DND-41 (cell line): ENCODE measurements around the gene FARSB.

Experiments
- EZH2 ChIP-seq: IDR thresholded peaks from 3 replicates; pipeline ENCODE4 v1.6.1; 2012; ENCODE audit warnings: borderline replicate concordance, low read depth, mild to moderate bottlenecking, moderate library complexity, low read length, inconsistent platforms; ENCODE audit not compliant: severe bottlenecking
- TF ChIP-seq, protein P1 (sequence below): IDR thresholded peaks from 2 replicates; pipeline ENCODE4 v1.5.1; 2012; ENCODE audit warnings: borderline replicate concordance, low read length, moderate library complexity, mild to moderate bottlenecking; ENCODE audit not compliant: poor library complexity, severe bottlenecking; ENCODE audit errors: extremely low read depth

DNA sequence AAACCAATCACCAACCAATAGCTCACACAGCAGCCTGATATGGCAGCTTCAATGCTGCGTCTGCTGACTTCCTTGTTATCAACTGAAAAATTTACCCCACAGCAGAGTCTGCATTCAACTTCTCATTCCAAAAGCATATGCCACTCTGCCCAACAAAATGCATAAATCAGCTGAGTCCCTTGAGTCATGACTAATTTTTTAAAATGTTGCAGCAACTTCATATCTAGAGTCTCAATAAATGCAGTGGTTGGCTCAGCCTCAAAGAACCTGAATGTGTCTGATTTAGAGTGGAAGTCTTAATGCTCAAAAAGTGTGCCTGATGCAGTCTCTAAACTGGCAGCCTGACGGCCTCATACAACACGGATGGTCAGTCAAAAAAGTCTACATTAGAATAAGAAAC, 46.5 kb downstream of the FARSB start:
- TF ChIP-seq, protein P1, sequence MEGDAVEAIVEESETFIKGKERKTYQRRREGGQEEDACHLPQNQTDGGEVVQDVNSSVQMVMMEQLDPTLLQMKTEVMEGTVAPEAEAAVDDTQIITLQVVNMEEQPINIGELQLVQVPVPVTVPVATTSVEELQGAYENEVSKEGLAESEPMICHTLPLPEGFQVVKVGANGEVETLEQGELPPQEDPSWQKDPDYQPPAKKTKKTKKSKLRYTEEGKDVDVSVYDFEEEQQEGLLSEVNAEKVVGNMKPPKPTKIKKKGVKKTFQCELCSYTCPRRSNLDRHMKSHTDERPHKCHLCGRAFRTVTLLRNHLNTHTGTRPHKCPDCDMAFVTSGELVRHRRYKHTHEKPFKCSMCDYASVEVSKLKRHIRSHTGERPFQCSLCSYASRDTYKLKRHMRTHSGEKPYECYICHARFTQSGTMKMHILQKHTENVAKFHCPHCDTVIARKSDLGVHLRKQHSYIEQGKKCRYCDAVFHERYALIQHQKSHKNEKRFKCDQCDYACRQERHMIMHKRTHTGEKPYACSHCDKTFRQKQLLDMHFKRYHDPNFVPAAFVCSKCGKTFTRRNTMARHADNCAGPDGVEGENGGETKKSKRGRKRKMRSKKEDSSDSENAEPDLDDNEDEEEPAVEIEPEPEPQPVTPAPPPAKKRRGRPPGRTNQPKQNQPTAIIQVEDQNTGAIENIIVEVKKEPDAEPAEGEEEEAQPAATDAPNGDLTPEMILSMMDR, result no peak
- no peak for TF ChIP-seq EZH2
